HG03342 (cell line): ENCODE data around the gene YIPF1.
"Not testable (repeated sequence)": the region's sequence is repeated elsewhere in the genome, so short reads cannot be mapped to it uniquely, and the experiment has no call there.

ENCODE experiments used
- ATAC-seq: cut with Tn5 transposase; IDR thresholded peaks from one replicate; pipeline ENCODE4 v1.9.1; 2021; ENCODE audit warnings: mild to moderate bottlenecking, moderate library complexity; ENCODE audit not compliant: unreplicated experiment

Gene YIPF1

DNA sequence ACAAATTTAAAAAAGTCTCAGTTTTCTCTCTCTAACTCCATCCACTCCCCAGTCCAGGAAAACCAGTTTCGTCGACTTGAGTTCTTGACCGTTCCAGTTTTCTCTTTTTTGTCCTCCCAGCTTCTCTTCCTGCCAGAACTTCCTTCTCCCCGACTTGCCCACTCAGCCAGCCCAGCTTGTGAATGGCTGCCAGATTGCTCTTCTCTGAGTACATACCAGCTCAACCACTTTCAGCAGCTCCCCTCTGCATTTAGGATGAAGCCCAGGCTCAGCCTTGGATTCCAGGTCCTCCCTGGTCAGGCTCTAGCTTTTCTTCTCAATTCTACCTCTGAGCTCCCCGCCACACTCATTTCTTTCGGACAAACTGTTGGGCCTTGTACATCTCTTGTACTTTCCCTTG is 5.8 kb upstream of the YIPF1 start:
- no peak for ATAC-seq

DNA sequence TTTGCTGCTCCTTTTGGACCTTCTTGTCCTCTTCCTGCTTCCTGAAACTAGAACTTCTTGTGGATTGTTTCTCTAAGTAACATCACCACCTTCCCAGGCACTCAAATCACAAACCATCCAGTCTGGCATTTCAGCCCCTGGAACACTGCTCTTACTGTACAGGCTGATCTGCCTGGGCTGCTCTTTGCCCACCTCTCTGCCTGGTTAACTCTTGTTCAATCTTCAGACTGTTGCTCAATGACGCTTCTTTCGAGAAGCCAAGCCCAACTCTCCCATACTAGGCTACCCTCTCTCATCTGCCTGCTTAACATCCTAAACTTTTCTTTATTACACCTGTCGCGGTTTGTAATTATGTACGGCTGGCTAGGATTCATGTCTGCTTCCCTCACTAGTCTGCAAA is 5.0 kb upstream of the YIPF1 start:
- no peak for ATAC-seq

GRCh38 chr1:53893999-53894636 is 4.5 kb upstream of the YIPF1 start, which contains the start of gene DIO1:
TSS of gene DIO1 (plus strand) at chr1:53894187. CDS start at chr1:53894211, 24 bp downstream.
- no peak for ATAC-seq

- no peak for ATAC-seq
These were observed 3.3 kb upstream of the YIPF1 start for GRCh38 chr1:53892911-53893310.

- no peak for ATAC-seq
These were observed 2.1 kb upstream of the YIPF1 start for GRCh38 chr1:53891678-53892077.

DNA sequence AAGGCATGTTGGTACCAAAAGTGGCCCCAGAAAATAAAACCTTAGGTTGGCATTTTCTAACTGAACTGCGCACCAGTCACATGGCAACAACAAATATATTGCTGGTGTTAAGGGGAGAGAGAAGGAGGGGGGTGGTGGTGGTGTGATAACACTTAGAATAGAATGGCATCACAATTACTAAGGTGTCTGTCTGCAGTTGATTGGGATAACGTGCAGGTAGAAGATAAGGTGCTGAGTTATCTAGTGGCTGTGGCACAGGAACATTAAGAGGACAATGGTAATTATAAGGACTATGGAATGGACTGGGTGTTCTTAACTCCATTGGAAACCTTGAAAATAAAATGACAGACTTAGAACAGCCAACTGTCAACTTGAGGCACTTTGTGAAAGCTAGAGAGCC is 1.4 kb upstream of the YIPF1 start:
- ATAC-seq: no peak

DNA sequence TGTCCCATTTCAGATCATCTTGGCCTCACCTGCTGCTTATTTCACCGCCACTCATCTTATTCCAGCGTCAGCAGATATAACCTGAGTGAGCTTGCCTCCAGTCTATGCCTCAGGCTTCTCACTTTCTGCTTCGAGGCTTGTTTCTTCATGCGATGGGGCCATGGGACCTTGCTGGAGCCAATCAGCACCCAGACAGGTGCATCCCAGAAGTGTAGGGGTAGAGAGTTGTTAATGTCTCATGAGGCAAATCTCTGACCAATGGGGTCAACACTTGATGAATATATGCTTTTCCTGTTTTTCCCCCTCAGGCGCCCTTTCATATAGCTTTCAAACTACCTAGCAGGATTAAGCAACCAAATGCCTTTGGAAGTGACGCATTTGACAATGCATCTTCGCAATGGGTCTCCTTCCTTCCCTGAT is 935 bp upstream of the YIPF1 start:
- ATAC-seq: no peak

- no peak for ATAC-seq
These were observed 916 bp downstream of the YIPF1 start for GRCh38 chr1:53888681-53889080.

GRCh38 chr1:53883600-53883999 is 6.0 kb downstream of the YIPF1 start:
- ATAC-seq: not testable (repeated sequence)

DNA sequence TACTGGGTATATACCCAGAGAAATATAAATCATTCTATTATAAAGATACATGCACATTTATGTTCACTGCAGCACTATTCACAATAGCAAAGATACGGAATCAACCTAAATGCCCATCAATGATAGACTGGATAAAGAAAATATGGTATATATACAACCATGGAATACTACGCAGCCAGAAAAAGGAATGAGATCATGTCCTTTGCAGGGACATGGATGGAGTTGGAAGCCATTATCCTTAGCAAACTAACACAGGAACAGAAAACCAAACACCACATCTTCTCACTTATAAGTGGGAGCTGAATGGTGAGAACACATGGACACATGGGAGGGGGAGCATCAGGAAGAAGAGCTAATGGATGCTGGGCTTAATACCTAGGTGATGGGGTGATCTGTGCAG is 7.7 kb downstream of the YIPF1 start:
- ATAC-seq: not testable (repeated sequence)

GRCh38 chr1:53878492-53879105 is 11.0 kb downstream of the YIPF1 start:
- ATAC-seq: no peak

DNA sequence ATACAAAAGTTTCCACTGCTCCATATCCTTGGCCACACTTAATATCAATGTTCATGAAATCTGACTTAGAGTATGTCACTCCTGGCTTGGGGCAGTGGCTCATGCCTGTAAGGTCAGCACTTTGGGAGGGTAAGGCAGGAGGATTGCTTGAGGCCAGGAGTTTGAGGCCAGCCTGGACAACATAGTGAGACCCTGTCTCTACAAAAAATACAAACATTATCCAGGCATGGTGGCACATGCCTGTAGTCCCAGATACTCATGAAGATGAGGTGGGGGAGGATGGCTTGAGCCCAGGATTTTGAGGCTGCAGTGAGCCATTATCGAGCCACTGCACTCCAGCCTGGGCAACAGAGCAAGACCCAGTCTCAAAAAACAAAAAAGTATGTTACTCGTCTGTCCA is 14.4 kb downstream of the YIPF1 start:
- not testable (repeated sequence) for ATAC-seq

DNA sequence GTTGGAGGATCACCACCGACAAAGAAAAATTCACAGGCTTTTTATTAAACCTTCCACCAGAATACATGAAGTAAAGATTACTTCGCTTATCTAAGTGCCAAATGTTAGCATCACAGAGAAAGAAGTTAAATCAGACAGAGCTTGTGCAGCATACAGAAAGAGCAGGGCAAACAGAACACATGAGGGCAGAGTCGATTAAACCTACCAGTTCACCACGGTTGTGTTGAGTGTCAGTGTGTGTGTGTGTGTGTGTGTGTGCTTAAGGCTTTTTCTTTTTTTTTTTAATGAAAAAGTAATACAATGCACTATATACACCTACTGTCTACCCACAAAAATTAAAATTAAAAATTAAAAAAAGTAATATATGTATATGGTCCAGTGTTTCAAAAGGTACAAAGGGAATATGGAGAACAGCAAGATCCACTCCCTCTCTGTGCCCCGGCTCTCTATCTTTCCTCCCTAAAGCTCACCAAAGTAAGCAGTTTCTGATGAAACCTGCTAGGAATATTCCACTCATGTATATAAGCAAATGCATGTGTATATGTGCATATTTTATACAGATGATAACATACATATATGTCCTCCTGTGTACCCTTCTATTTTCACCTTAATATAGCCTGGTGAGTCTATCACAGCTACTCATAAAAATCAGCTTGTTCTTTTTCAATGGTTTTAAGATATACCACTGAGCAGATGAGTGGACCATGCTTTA is 17.7 kb downstream of the YIPF1 start:
- no peak for ATAC-seq

DNA sequence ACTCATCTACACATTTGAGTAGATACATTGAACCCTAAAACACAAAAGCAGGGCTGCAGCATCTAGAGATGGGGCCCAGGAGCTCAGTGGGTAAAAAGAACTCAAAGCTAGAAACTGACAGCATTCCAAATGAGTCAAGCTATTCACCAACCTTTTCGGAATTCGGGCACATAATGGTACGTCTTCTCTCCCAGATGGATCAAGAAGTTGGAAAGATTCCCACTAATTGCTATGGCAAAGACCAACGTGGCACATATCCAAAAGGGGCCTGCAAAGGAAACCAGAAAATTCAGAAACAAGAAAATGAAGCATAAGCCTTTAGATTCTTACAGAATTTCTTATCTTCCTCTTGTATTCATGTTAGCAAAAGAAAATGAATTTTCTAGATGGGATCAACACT is 18.4 kb downstream of the YIPF1 start:
- no peak for ATAC-seq

DNA sequence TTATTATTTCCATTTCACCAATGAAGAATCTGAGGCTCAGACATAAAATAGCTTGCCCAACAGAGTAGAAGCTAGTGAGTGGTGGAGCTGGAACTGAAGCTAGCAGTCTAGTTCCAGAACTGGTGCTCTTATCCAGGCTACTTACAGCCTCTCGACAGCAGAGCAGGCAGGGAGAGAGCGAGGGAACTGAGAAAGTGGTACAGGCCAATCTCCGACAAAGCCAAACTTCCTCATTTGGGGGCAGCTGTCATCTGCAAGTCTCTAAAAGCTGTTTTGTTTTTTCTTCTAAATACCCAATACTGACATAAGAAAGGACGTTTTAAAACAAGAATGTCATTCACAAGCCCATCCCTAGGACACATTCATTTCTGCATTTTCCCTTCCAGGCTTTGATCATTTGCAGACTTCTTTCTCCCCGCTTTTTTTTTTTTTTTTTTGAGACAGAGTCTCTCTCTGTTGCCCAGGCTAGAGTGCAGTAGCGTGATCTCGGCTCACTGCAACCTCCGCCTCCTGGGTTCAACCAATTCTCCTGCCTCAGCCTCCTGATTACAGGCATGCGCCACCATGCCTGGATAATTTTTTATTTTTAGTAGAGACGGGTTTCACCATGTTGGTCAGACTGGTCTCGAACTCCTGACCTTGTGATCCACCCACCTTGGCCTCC is 20.0 kb downstream of the YIPF1 start:
- no peak for ATAC-seq

DNA sequence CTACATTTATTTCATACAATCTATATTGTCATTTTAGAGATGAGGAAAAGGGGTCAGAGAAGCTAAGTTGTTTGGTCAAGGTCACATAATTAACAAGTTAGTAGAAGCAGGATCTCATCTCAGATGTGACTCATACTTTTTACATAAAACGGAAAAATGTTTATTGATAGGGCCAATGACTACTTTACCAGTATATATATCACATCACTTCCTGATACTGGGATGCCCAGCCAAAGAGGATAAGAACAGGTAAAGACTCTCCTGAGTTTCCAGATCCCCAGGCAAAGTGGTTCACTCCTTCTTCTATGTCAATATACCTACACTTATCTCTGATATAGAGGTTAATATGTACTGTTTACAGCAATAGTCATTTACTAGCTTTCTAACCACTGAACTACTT is 21.0 kb downstream of the YIPF1 start:
- no peak for ATAC-seq

DNA sequence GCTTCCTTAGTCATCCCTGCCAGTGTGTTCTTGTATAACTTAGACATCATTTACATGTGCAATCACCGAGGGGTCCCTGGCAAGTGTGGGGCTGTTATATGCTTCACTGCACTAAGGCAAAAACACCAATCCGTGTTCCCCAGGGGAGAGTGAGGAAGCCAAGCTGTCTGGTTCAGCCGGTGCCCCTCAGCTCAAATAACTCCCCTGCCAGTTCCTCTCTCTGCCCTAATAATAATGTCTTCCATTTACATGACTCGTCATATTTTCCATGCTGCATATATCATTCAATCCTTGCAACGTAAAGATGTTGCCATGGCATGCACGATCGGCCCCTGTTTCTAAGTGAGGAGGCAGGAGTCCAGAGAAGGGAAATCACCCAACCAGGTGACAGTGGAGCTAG is 27.1 kb downstream of the YIPF1 start:
- no peak for ATAC-seq

GRCh38 chr1:53860967-53861411 is 28.6 kb downstream of the YIPF1 start:
- no peak for ATAC-seq

GRCh38 chr1:53851571-53852285 is 37.9 kb downstream of the YIPF1 start:
- ATAC-seq: no peak

DNA sequence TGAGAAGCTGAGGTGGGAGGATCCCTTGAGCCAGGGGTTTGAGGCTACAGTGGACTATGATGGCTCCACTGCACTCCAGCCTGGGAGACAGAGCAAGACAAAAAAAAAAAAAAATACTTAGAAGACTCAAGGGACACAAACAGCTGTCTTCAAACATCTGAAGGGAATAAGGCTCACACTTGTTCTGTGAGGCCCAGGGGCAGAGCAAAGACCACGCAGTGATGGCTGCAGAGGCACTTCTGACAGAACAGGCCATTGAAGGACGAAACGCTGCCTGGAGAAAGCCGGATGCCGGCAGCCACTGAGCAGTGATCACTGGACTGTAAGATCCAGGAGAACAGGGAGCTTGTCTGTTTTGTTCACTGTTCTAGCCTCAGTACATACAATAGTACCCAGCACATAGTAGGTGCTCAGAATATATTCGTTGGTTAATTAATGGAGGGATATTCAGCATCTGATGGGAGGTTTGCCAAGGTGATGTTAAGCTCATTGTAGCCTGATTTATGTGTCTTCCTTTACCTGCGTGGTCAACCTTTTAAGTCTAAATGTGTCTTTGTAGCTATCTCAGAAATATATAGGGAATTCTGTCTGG is 39.4 kb downstream of the YIPF1 start:
- ATAC-seq: no peak

GRCh38 chr1:53847980-53848379 is 41.6 kb downstream of the YIPF1 start:
- no peak for ATAC-seq
